Stimulated activated CD4-positive, alpha-beta T cell treated with anti-CD3 and anti-CD28 coated beads, Interleukin-12 subunit alpha, Interleukin-12 subunit beta, amount 100 ng/mL, for 4 hours (primary cell): Measurements from ENCODE around the gene SIX1.

Source experiments
- DNase-seq: peaks from one replicate; pipeline ENCODE4 v3.0.0-alpha.2; 2020

Gene SIX1

GRCh38 chr14:60641742-60642269, 7.5 kb downstream of the SIX1 start:
- no peak for DNase-seq

- no peak for DNase-seq
Measured at GRCh38 chr14:60640859-60641741, 8.2 kb downstream of the SIX1 start.

GRCh38 chr14:60639674-60640073, 9.6 kb downstream of the SIX1 start:
- no peak for DNase-seq

- no peak for DNase-seq
Measured at GRCh38 chr14:60637479-60638315, 11.6 kb downstream of the SIX1 start.

GRCh38 chr14:60636879-60637478, 12.3 kb downstream of the SIX1 start:
- no peak for DNase-seq

- no peak for DNase-seq
Measured at GRCh38 chr14:60634153-60634552, 15.1 kb downstream of the SIX1 start.

GRCh38 chr14:60632777-60633176, 16.5 kb downstream of the SIX1 start:
- no peak for DNase-seq

- DNase-seq, result no peak
Measured at GRCh38 chr14:60632257-60632656, 17.0 kb downstream of the SIX1 start.

GRCh38 chr14:60631842-60632241, 17.4 kb downstream of the SIX1 start:
- no peak for DNase-seq

- no peak for DNase-seq
Measured at GRCh38 chr14:60630129-60630528, 19.1 kb downstream of the SIX1 start.

GRCh38 chr14:60628892-60629291, 20.4 kb downstream of the SIX1 start:
- DNase-seq, result no peak

- DNase-seq, result no peak
Measured at GRCh38 chr14:60622917-60623257, 26.4 kb downstream of the SIX1 start.

- DNase-seq, result no peak
Measured at GRCh38 chr14:60622210-60622916, 26.9 kb downstream of the SIX1 start.

- no peak for DNase-seq
Measured at GRCh38 chr14:60621386-60621785, 27.9 kb downstream of the SIX1 start.

- DNase-seq, result no peak
Measured at GRCh38 chr14:60618241-60618640, 31.0 kb downstream of the SIX1 start.

- DNase-seq, result no peak
Measured at GRCh38 chr14:60616461-60616959, 32.8 kb downstream of the SIX1 start.

GRCh38 chr14:60602291-60602690, 47.0 kb downstream of the SIX1 start:
- DNase-seq, result no peak

- no peak for DNase-seq
Measured at GRCh38 chr14:60599727-60600126, 49.5 kb downstream of the SIX1 start.

GRCh38 chr14:60596139-60596538, 53.1 kb downstream of the SIX1 start:
- DNase-seq, result no peak

GRCh38 chr14:60594062-60594461, 55.2 kb downstream of the SIX1 start:
- DNase-seq, result no peak
